Measurements from ENCODE around the gene HIPK4.
"Not testable (repeated sequence)": the region's sequence is repeated elsewhere in the genome, so short reads cannot be mapped to it uniquely, and the experiment has no call there.

DNA sequence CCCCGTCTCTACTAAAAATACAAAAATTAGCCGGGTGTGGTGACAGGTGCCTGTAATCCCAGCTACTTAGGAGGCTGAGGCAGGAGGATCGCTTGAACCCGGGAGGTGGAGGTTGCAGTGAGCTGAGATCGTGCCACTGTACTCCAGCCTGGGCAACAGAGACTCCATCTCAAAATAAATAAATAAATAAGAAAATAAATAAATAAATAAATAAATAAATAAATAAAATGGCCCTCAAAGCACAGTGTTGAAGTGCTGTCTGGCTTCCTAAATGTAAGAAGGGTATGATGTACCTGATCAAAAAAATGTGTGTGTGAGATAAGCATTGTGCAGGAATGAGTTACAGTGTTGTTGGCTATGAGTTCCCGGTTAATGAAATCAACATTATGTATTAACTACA is 56.9 kb downstream of the HIPK4 start:
- not testable (repeated sequence) for TF ChIP-seq POLR2A (IDR thresholded peaks at IDR 0.05; ENCODE audit: low read length); MYC (IDR thresholded peaks at IDR 0.05; ENCODE audit: borderline replicate concordance, low read length); CHD2 (IDR thresholded peaks at IDR 0.05; ENCODE audit: low read length, partially characterized antibody); EHMT2 (IDR thresholded peaks at IDR 0.05; ENCODE audit: low read depth)
- TF ChIP-seq, protein P1, sequence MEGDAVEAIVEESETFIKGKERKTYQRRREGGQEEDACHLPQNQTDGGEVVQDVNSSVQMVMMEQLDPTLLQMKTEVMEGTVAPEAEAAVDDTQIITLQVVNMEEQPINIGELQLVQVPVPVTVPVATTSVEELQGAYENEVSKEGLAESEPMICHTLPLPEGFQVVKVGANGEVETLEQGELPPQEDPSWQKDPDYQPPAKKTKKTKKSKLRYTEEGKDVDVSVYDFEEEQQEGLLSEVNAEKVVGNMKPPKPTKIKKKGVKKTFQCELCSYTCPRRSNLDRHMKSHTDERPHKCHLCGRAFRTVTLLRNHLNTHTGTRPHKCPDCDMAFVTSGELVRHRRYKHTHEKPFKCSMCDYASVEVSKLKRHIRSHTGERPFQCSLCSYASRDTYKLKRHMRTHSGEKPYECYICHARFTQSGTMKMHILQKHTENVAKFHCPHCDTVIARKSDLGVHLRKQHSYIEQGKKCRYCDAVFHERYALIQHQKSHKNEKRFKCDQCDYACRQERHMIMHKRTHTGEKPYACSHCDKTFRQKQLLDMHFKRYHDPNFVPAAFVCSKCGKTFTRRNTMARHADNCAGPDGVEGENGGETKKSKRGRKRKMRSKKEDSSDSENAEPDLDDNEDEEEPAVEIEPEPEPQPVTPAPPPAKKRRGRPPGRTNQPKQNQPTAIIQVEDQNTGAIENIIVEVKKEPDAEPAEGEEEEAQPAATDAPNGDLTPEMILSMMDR (IDR thresholded peaks at IDR 0.05), result not testable (repeated sequence)
- TF ChIP-seq, protein P2, sequence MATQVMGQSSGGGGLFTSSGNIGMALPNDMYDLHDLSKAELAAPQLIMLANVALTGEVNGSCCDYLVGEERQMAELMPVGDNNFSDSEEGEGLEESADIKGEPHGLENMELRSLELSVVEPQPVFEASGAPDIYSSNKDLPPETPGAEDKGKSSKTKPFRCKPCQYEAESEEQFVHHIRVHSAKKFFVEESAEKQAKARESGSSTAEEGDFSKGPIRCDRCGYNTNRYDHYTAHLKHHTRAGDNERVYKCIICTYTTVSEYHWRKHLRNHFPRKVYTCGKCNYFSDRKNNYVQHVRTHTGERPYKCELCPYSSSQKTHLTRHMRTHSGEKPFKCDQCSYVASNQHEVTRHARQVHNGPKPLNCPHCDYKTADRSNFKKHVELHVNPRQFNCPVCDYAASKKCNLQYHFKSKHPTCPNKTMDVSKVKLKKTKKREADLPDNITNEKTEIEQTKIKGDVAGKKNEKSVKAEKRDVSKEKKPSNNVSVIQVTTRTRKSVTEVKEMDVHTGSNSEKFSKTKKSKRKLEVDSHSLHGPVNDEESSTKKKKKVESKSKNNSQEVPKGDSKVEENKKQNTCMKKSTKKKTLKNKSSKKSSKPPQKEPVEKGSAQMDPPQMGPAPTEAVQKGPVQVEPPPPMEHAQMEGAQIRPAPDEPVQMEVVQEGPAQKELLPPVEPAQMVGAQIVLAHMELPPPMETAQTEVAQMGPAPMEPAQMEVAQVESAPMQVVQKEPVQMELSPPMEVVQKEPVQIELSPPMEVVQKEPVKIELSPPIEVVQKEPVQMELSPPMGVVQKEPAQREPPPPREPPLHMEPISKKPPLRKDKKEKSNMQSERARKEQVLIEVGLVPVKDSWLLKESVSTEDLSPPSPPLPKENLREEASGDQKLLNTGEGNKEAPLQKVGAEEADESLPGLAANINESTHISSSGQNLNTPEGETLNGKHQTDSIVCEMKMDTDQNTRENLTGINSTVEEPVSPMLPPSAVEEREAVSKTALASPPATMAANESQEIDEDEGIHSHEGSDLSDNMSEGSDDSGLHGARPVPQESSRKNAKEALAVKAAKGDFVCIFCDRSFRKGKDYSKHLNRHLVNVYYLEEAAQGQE (IDR thresholded peaks at IDR 0.05), result not testable (repeated sequence)
- TF ChIP-seq, protein P3, sequence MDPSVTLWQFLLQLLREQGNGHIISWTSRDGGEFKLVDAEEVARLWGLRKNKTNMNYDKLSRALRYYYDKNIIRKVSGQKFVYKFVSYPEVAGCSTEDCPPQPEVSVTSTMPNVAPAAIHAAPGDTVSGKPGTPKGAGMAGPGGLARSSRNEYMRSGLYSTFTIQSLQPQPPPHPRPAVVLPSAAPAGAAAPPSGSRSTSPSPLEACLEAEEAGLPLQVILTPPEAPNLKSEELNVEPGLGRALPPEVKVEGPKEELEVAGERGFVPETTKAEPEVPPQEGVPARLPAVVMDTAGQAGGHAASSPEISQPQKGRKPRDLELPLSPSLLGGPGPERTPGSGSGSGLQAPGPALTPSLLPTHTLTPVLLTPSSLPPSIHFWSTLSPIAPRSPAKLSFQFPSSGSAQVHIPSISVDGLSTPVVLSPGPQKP (IDR thresholded peaks at IDR 0.05; ENCODE audit: low read depth, low read length), result not testable (repeated sequence)
